NCI-H1436 (cell line): ENCODE results near the gene RGR.

ENCODE experiments used
- DNase-seq: peaks from one replicate; lab custom pipeline; 2025; lab: John Stamatoyannopoulos, UW

Gene RGR

DNA sequence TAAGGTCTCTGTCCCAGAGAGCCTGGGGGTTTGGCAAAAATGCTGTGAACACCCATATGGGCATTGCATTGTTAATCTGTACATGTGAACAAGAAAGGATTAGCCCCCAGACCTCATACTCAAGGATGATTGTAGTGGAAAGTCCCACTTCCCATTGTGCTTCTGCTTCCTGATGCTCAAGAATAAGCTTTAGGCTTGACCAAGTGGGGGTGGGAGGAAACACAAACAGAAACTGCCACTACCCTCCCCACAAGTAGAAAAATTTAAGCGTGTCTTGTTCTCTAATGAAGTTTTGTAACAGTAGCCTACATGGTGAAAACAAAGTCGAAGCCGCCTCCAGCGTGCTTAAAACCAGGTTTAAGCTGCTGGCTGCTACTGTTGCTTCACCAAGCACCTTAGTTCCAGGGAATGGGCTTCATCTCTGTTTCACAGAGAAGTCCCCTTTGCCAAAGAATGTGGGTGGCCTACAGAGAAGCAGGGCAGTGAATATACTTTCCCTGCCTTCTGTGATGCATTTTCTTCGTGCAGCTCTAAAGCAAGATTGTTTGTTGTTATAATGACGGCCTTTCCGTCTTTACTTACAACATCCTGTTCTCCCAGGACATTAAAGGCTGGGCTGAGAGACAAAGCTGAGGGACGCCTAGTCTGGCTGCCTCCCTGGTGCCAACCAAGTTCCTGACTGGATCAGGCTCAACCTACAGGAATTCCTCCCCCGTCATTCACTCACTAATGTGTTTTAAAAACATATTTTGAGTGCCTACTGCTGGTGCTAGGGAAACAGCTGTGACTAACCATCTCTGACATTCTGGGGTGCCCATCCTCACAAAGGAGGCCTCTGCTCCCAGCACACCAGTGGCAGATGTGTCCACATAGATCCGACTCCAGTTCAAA lies 51.5 kb downstream of the RGR start:
- no peak for DNase-seq

- DNase-seq: no peak
Observed at GRCh38 chr10:84298057-84298456, 53.2 kb downstream of the RGR start.

GRCh38 chr10:84302223-84302622 lies 57.4 kb downstream of the RGR start:
- DNase-seq: no peak

DNA sequence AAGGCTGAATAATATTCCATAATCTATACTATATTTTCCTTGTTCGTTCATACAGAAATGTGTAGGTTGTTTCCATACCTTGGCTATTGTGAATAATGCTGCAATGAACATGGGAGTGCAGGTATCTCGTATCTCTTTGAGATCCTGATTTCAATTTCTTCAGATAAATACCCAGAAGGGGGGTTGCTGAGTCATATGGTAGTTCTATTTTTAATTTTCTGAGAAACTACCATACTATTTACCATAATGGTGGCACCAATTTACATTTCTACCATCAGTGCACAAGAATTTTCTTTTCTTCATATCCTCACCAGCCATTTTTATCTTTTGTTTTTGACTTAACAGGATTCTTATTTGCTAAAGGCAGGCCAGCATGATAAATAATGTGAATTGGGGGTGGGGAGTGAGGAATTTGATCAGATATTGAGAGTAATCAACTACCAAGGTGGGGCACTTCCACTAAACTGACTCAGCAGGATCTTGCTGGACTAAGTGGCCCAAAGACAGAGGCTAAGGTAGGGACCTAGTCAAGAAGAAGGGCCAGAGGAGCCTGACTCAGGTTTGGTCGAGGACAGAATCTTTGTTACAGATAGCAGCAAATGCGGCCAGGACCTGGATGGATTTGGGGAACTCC lies 62.0 kb downstream of the RGR start:
- DNase-seq: no peak

- DNase-seq: no peak
Observed at GRCh38 chr10:84308021-84308420, 63.2 kb downstream of the RGR start.

- DNase-seq: peak; percentile 3
Observed at GRCh38 chr10:84308481-84309304, 63.8 kb downstream of the RGR start.
